ENCODE data around the gene OR5B12. TPM values are rescaled to one million over a fixed set of nuclear protein-coding genes. Genes with fewer than 3 reads are reported as not detected.

The OR5B12 gene
- total RNA-seq, 1 donor from 2014 or later = not detected

Other genes with a start within 250 kb of the OR5B12 start
- gene OR1S2, start 238.1 kb downstream of the OR5B12 start, total RNA-seq = not detected
- gene OR1S1, start 229.5 kb downstream of the OR5B12 start, total RNA-seq = not detected
- not detected for gene OR10Q1, start 213.3 kb downstream of the OR5B12 start, total RNA-seq
- gene OR10W1, start 174.0 kb downstream of the OR5B12 start, total RNA-seq = not detected
- not detected for gene OR5B17, start 83.2 kb downstream of the OR5B12 start, total RNA-seq
- not detected for gene OR5B3, start 35.4 kb downstream of the OR5B12 start, total RNA-seq
- not detected for gene OR5B2, start 14.1 kb downstream of the OR5B12 start, total RNA-seq
- gene OR5B21, start 65.9 kb upstream of the OR5B12 start, total RNA-seq = not detected
- 2.7 TPM for gene LPXN, start 133.6 kb upstream of the OR5B12 start, total RNA-seq
- 56.0 TPM for gene ZFP91, start 136.8 kb upstream of the OR5B12 start, total RNA-seq
- gene CNTF, start 180.4 kb upstream of the OR5B12 start, total RNA-seq = 2.7 TPM

Data from occipital lobe (tissue), 1 donor.